ENCODE measurements around the gene SLC35F6. TPM values are rescaled to one million over a fixed set of nuclear protein-coding genes. Genes with fewer than 3 reads are reported as not detected.

SLC35F6 gene
- total RNA-seq, 1 donor from 2014 or later: 40.9 TPM

GRCh38 chr2:26820932-26821331, 56.8 kb downstream of the SLC35F6 start:
- DNase-seq (ENCODE audit: low spot score): no peak

- no peak for DNase-seq (ENCODE audit: low spot score)
Measured at GRCh38 chr2:26822877-26823276, 58.8 kb downstream of the SLC35F6 start.

Other genes starting within 250 kb of the SLC35F6 start
- gene CIB4, start 122.9 kb upstream of the SLC35F6 start, total RNA-seq: not detected
- gene KCNK3, start 71.6 kb upstream of the SLC35F6 start, total RNA-seq: 9.2 TPM
- gene CENPA, start 21.8 kb downstream of the SLC35F6 start, total RNA-seq: 0.26 TPM
- gene DPYSL5, start 83.8 kb downstream of the SLC35F6 start, total RNA-seq: not detected
- 29.4 TPM for gene MAPRE3, start 206.4 kb downstream of the SLC35F6 start, total RNA-seq

Measured in ureter (tissue), 1 donor.